NCI-H446 treated with DMSO at 0.1 percent for 48 hours (cell line): ENCODE results near the gene SURF4.

Source experiments
- DNase-seq: peaks from one replicate; lab custom pipeline; 2025; lab: John Stamatoyannopoulos, UW

SURF4 gene

GRCh38 chr9:133374612-133375115, 1.2 kb downstream of the SURF4 start:
- no peak for DNase-seq

GRCh38 chr9:133372144-133372543, 3.7 kb downstream of the SURF4 start:
- DNase-seq = no peak

- no peak for DNase-seq
Measured at GRCh38 chr9:133371261-133371711, 4.6 kb downstream of the SURF4 start.

- DNase-seq = no peak
Measured at GRCh38 chr9:133370685-133371084, 5.2 kb downstream of the SURF4 start.

GRCh38 chr9:133369933-133370332, 5.9 kb downstream of the SURF4 start:
- no peak for DNase-seq

- no peak for DNase-seq
Measured at GRCh38 chr9:133369422-133369821, 6.4 kb downstream of the SURF4 start.

GRCh38 chr9:133368249-133368881, 7.5 kb downstream of the SURF4 start:
- DNase-seq = no peak

GRCh38 chr9:133367778-133368177, 8.1 kb downstream of the SURF4 start:
- no peak for DNase-seq

GRCh38 chr9:133367221-133367620, 8.6 kb downstream of the SURF4 start:
- DNase-seq = no peak

GRCh38 chr9:133366435-133366834, 9.4 kb downstream of the SURF4 start:
- DNase-seq = no peak

- no peak for DNase-seq
Measured at GRCh38 chr9:133362359-133363044, 13.4 kb downstream of the SURF4 start.

- DNase-seq = no peak
Measured at GRCh38 chr9:133361507-133362092, 14.3 kb downstream of the SURF4 start.

- no peak for DNase-seq
Measured at GRCh38 chr9:133360400-133361393, 15.2 kb downstream of the SURF4 start.

GRCh38 chr9:133359399-133360175, 16.3 kb downstream of the SURF4 start:
- DNase-seq = no peak

GRCh38 chr9:133357656-133358055, 18.2 kb downstream of the SURF4 start:
- DNase-seq = no peak

- DNase-seq = no peak
Measured at GRCh38 chr9:133356391-133357091, 19.3 kb downstream of the SURF4 start, which contains the start of the genes SURF1 and SURF2. TSS of gene SURF1 (minus strand) at chr9:133356487. CDS start at chr9:133356453, 34 bp downstream. TSS of gene SURF2 (plus strand) at chr9:133356550. CDS start at chr9:133356593, 43 bp downstream.

- no peak for DNase-seq
Measured at GRCh38 chr9:133355881-133356357, 19.9 kb downstream of the SURF4 start.

- DNase-seq = no peak
Measured at GRCh38 chr9:133354766-133355165, 21.1 kb downstream of the SURF4 start.

GRCh38 chr9:133353548-133353947, 22.3 kb downstream of the SURF4 start:
- no peak for DNase-seq
